ENCODE measurements around the gene LYSMD4. TPM values are rescaled to one million over a fixed set of nuclear protein-coding genes. Genes with fewer than 3 reads are reported as not detected.
A peak's percentile ranks its signal among the peaks of the same experiment; 100 is the strongest.

The LYSMD4 gene
- total and polyA plus RNA-seq, 10 of the 15 experiments (the other 5 are each of a cell fraction or from before 2014, with no cell fraction given) = 1.8 to 5.8 (median 3.9) TPM

GRCh38 chr15:99719096-99719541 lies 14.1 kb downstream of the LYSMD4 start (continued):
- TF ChIP-seq, protein P1, sequence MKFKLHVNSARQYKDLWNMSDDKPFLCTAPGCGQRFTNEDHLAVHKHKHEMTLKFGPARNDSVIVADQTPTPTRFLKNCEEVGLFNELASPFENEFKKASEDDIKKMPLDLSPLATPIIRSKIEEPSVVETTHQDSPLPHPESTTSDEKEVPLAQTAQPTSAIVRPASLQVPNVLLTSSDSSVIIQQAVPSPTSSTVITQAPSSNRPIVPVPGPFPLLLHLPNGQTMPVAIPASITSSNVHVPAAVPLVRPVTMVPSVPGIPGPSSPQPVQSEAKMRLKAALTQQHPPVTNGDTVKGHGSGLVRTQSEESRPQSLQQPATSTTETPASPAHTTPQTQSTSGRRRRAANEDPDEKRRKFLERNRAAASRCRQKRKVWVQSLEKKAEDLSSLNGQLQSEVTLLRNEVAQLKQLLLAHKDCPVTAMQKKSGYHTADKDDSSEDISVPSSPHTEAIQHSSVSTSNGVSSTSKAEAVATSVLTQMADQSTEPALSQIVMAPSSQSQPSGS (IDR thresholded peaks at IDR 0.05; ENCODE audit: low read length) = peak; percentile 72
- TF ChIP-seq SP1 (IDR thresholded peaks at IDR 0.05; ENCODE audit: low read depth, low read length) (peak; percentile 49), SRF (IDR thresholded peaks at IDR 0.05; ENCODE audit: low read depth in 2 of 2, low read length in 2 of 2) (no peak), MTA2 (IDR thresholded peaks at IDR 0.05; ENCODE audit: low read depth) (peak; percentile 57; the same call in 1 of the 2 replicates), IRF4 (IDR thresholded peaks at IDR 0.05; ENCODE audit: low read depth, low read length) (peak; percentile 69; the same call in 1 of the 2 replicates), BHLHE40 (IDR thresholded peaks at IDR 0.05; ENCODE audit: borderline replicate concordance in 1 of 2, low read depth in 2 of 2, low read length in 1 of 2) (no peak), CREB1 (IDR thresholded peaks at IDR 0.05; ENCODE audit: low read depth) (0 out of 2 replicates have a peak, but pooled peaks have one; percentile 47), ZBED1 (IDR thresholded peaks at IDR 0.05; ENCODE audit: borderline replicate concordance) (peak; percentile 43; the same call in 1 of the 2 replicates), EP300 (IDR thresholded peaks at IDR 0.05; ENCODE audit: borderline replicate concordance in 1 of 2, control insufficient read depth in 1 of 2, low read depth in 2 of 2, low read length in 2 of 2) (peak; percentile 59 to 73; a peak in 3 of 4 replicates), JUNB (IDR thresholded peaks at IDR 0.05) (peak; percentile 37; the same call in 1 of the 2 replicates), SIN3A (IDR thresholded peaks at IDR 0.05; ENCODE audit: low read depth, low read length) (no peak), STAT3 (IDR thresholded peaks at IDR 0.05; ENCODE audit: low read depth, low read length) (no peak), ZNF207 (IDR thresholded peaks at IDR 0.05; ENCODE audit: borderline replicate concordance) (no peak), FOXM1 (IDR thresholded peaks at IDR 0.05; ENCODE audit: low read depth, low read length) (peak; percentile 93; the same call in 1 of the 2 replicates), BCL11A (IDR thresholded peaks at IDR 0.05; ENCODE audit: low read depth, low read length) (peak; percentile 56), CBFB (IDR thresholded peaks at IDR 0.05; ENCODE audit: low read depth) (peak; percentile 99), MXI1 (IDR thresholded peaks at IDR 0.05; ENCODE audit: low read depth, low read length) (no peak), SIX5 (IDR thresholded peaks at IDR 0.05; ENCODE audit: low read depth, low read length, severe bottlenecking) (no peak), FOXK2 (IDR thresholded peaks at IDR 0.05) (no peak), EED (IDR thresholded peaks at IDR 0.05; ENCODE audit: low read depth) (peak; percentile 85), ATF7 (IDR thresholded peaks at IDR 0.05; ENCODE audit: low read depth) (peak; percentile 52), GABPA (IDR thresholded peaks at IDR 0.05; ENCODE audit: low read depth) (0 out of 2 replicates have a peak, but pooled peaks have one; percentile 37), CEBPB (IDR thresholded peaks at IDR 0.05; ENCODE audit: borderline replicate concordance in 1 of 2, low read depth in 2 of 2, low read length in 2 of 2) (peak in 1 of 2 experiments; percentile 37; a peak in 1 of 4 replicates), WRNIP1 (IDR thresholded peaks at IDR 0.05; ENCODE audit: borderline replicate concordance, low read depth, low read length) (no peak), TCF12 (IDR thresholded peaks at IDR 0.05; ENCODE audit: low read depth, low read length) (0 out of 2 replicates have a peak, but pooled peaks have one; percentile 21)
- TF ChIP-seq, protein P2, sequence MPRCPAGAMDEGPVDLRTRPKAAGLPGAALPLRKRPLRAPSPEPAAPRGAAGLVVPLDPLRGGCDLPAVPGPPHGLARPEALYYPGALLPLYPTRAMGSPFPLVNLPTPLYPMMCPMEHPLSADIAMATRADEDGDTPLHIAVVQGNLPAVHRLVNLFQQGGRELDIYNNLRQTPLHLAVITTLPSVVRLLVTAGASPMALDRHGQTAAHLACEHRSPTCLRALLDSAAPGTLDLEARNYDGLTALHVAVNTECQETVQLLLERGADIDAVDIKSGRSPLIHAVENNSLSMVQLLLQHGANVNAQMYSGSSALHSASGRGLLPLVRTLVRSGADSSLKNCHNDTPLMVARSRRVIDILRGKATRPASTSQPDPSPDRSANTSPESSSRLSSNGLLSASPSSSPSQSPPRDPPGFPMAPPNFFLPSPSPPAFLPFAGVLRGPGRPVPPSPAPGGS (IDR thresholded peaks at IDR 0.05; ENCODE audit: borderline replicate concordance, insufficient read depth, low read depth, low read length, poor library complexity, severe bottlenecking) = peak; percentile 62
- TF ChIP-seq, protein P3, sequence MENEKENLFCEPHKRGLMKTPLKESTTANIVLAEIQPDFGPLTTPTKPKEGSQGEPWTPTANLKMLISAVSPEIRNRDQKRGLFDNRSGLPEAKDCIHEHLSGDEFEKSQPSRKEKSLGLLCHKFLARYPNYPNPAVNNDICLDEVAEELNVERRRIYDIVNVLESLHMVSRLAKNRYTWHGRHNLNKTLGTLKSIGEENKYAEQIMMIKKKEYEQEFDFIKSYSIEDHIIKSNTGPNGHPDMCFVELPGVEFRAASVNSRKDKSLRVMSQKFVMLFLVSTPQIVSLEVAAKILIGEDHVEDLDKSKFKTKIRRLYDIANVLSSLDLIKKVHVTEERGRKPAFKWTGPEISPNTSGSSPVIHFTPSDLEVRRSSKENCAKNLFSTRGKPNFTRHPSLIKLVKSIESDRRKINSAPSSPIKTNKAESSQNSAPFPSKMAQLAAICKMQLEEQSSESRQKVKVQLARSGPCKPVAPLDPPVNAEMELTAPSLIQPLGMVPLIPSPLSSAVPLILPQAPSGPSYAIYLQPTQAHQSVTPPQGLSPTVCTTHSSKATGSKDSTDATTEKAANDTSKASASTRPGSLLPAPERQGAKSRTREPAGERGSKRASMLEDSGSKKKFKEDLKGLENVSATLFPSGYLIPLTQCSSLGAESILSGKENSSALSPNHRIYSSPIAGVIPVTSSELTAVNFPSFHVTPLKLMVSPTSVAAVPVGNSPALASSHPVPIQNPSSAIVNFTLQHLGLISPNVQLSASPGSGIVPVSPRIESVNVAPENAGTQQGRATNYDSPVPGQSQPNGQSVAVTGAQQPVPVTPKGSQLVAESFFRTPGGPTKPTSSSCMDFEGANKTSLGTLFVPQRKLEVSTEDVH (IDR thresholded peaks at IDR 0.05; ENCODE audit: low read depth, partially characterized antibody) = no peak
